GM23248 (cell line): ENCODE data around the gene CD22.

Experiments used
- EZH2 ChIP-seq: fragments of 200-600 bp; sonication (generic); IDR thresholded peaks from 2 replicates; pipeline ENCODE4 v1.6.1; 2018; ENCODE audit warnings: antibody characterized with exemption, mild to moderate bottlenecking; ENCODE audit not compliant: insufficient read depth, poor library complexity, severe bottlenecking
- EZH2phosphoT487 ChIP-seq: fragments of 200-600 bp; sonication (generic); IDR thresholded peaks from 2 replicates; pipeline ENCODE4 v1.6.1; 2018; ENCODE audit warnings: antibody characterized with exemption, moderate library complexity, mild to moderate bottlenecking, low read depth; ENCODE audit not compliant: insufficient read depth

GRCh38 chr19:35306473-35307246 is 22.3 kb upstream of the CD22 start:
- TF ChIP-seq EZH2: no peak
- no peak for TF ChIP-seq EZH2phosphoT487
